Stimulated activated CD4-positive, alpha-beta T cell treated with anti-CD3 and anti-CD28 coated beads, Interleukin-2, amount 100 ng/mL, for 48 hours (primary cell): ENCODE results near the gene DEGS1.

Source experiments
- DNase-seq, 2 donors: peaks; one replicate each; pipeline ENCODE4 v3.0.0-alpha.2; 2020

The DEGS1 gene

GRCh38 chr1:224217655-224218623, 34.9 kb downstream of the DEGS1 start:
- DNase-seq, result no peak

- no peak for DNase-seq
These were observed 36.1 kb downstream of the DEGS1 start for GRCh38 chr1:224219011-224219611.

- DNase-seq, result no peak
These were observed 36.6 kb downstream of the DEGS1 start for GRCh38 chr1:224219612-224220059.

GRCh38 chr1:224223819-224224714, 41.0 kb downstream of the DEGS1 start:
- DNase-seq, result no peak

- no peak for DNase-seq
These were observed 43.9 kb downstream of the DEGS1 start for GRCh38 chr1:224226849-224227502.

GRCh38 chr1:224234017-224234416, 51.0 kb downstream of the DEGS1 start:
- no peak for DNase-seq

- no peak for DNase-seq
These were observed 52.9 kb downstream of the DEGS1 start for GRCh38 chr1:224235813-224236493.

- DNase-seq, result no peak
These were observed 54.3 kb downstream of the DEGS1 start for GRCh38 chr1:224237119-224237881.

GRCh38 chr1:224238212-224238611, 55.2 kb downstream of the DEGS1 start:
- no peak for DNase-seq

GRCh38 chr1:224238756-224239155, 55.7 kb downstream of the DEGS1 start:
- no peak for DNase-seq
